Measurements from ENCODE around the gene CAPG.

Gene CAPG

DNA sequence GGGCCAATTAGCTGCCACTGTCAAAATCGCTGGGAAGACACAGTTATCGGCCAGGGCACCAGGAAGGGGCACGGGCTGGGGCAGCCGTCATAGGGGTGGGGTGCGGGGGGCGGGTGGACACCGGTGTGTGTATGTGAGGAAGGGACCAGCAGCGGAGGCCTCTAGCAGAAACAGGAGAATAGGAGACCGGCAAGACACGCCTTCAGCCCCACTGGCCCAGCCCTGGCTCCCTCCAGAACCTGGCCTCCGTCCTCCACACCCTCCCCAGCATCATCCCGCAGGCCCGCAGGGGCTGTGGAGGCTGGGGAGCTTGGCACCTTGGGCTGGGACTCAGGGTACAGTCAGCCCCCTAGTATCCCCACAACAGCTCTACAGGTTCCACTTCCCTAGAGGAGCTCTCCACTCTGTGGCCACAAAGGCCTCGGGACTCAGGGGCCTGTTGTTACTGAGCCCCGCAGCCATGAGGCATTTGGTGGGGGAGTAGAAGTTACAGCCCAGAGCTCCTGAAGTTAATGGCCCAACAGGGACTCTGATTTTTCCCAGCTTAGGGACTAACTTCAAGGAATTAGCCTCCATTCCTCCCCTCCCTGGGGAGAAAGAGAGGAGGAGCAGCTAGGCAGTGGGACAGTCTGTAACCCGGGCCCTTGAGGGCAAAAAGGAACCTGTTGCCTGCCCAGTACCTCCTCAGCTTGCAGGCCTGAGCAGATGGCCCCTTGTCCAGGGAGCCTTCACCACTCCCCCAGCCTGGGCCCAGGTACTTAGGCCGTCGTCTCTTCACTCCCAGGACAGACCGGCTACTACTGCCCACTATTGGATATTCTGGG lies 28.2 kb upstream of the CAPG start:
- FAIRE-seq = no peak

DNA sequence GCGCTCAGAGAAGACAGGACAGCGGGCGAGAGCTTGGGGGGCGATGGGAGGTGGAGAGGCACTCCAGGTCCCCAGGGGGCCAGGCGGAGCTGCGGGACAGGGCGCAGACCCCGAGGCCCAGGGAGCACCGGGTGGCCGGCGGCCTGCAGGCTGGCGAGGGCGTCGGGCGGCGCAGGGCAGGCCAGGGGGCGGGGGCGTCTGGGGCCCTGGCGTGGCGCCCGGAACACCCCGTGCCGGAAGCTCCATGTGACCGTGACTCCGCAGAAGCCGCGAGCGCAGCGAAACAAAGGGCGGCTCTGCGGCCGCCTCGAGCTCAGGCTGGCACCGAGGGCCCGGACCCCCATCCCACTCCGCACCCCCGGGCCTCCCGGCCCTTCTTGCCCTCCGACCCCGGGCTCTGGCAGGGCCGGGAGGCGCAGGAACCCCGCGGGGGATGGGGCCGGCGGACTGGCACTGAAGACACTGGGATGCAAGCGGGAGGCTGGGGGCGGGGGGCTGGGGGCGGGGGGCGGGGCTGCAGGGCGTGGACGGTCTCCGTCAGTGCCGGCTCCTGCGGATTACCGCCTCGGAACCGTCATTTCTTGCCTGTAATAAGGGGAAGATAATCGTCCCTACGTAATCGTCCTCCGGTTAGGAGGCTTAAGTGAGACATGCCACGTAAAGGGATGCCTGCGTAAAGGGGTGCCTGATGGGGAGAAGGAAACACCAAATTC lies 27.5 kb upstream of the CAPG start:
- no peak for FAIRE-seq

DNA sequence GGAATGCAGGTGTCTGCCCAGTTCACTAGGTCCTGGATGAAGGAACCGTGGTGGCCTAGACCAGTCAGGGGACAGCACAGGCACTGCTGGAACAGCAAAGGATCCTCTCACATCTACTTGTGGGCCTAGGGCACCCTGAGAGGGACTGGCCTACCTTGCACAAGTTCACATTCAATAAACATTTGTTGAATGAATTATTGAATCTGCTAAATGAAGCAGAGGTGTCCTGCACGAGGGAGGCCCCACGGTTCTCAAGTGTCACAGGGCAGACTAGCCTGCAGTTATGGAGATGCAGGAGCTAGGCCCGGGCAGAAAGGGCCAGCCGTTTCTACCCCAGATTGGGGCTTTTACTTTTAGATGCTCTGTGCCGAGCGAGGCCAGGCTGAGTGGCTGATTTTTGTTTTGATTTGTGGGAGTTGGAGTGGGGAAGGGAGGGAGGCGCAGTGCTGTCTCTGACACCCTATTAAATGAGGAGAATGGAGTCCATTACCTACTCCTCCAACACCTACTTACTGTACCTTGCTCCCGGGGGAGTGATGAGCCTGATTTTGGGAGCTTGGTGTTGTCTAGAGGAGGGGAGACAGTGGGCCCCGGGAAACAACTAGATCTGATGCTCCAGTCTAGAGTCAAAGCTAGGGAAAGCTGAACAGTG lies 26.8 kb upstream of the CAPG start:
- FAIRE-seq = no peak

DNA sequence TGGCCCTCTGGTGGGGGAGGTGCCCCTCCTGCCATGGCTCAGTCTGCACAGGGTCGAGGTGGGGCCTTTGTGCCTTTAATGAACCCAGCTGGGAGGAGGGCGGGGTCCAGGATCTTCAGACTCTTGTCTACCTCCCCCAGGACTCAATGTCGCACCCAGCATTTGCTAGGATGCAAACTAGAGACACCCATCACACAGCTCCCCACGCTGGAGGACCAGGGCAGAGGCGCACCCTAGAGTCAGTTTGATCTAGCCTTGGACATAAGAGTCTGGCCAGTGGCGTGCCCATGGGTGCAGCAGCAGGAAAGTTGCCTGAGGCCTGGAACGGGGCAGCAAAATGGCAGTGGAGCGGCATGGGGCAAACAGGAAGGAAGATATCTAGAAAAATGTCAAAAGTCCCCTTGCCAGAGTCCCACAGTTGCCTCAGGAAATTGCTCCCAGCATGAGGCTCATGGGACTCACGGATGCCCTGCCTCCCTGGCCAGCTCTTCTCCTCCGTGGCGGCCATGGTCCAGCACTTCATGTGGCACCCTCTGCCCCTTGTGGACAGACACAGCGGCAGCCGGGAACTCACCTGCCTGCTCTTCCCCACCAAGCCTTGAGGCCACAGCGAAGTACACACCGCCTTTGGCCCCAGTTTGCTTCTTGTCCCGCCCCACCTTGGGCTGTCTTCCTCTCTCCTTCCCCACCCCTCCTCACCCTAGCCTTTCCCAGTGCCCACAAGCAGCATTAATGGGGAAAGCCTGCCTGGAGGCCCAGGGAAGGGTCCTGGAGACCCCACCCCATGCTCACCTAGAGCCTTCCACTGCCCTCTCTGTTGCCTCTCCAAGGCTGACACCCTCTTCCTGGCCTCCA lies 26.0 kb upstream of the CAPG start:
- no peak for FAIRE-seq

DNA sequence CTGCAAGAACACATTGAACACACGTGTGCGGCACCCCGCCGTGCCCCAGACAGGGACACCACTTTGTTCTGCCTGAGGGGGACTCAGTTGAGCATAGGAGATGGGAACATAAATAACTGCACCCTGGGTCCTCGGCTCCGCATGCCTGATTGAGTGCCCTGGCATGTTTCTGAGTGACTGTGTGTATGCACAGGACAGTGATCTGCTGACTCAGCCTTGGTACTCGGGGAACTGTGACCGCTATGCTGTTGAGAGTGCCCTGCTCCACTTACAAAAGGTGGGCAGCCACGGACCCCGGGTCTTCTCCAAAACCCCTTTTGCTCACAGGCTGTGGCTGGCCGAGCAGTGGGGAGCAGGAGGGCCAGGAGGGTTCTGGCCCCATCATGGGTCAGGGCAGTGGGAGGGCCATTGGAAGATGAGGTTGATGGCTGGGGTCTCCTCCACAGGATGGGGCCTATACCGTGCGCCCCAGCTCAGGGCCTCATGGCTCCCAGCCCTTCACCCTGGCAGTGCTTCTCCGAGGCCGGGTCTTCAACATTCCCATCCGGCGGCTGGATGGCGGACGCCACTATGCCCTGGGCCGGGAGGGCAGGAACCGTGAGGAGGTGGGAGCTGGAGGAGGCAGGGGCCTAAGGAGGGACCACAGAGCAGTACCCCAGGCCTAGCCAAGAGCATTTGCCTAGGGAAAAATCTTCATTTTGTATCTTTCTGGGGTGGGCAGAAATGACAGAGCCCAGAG lies 25.2 kb upstream of the CAPG start:
- no peak for FAIRE-seq

DNA sequence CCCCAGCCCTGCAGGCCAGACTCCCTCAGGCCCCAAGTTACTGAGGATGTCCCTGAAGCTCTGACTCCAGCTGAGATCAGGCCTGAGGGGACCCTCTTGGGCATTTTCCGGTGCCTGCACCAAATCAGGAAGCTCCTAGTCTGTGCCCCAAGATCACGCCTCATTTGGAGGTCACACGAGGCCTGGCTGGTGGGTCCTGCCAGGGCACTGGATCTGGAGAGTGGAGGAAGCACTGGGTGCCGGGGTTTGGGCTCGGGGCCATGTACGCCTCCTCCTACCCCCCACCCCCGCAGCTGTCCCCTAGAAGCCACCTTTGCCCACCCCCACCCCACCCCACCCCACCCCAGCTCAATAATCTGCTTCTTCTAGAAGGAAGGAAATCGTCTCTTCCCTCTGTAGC lies 24.5 kb upstream of the CAPG start:
- FAIRE-seq = no peak

DNA sequence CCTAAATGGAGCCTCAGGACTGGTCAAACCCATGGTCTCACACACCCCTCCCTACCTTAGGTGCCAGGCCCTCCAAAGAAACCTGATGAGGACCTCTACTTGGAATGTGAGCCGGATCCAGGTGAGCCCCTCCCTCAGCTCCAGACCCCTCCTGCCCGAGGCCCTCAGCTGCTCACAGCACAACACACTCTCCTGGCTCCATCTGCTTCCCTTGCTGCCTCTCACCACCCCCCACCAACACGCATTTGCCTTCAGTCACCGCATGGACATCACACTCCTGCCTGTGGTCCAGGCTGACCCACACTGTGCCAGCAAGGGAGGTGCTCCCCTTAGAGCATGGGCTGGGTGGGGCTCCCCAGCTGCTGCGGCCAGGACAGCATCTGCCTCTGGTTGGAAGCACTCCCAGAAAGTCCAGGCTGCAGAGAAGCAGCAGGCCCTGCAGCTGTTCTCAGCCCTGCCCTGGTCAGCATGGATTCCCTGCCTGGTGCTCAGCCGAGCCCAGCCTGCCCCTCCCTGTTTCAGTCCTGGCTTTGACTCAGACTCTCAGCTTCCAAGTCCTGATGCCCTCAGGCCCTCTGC lies 23.4 kb upstream of the CAPG start:
- no peak for FAIRE-seq

DNA sequence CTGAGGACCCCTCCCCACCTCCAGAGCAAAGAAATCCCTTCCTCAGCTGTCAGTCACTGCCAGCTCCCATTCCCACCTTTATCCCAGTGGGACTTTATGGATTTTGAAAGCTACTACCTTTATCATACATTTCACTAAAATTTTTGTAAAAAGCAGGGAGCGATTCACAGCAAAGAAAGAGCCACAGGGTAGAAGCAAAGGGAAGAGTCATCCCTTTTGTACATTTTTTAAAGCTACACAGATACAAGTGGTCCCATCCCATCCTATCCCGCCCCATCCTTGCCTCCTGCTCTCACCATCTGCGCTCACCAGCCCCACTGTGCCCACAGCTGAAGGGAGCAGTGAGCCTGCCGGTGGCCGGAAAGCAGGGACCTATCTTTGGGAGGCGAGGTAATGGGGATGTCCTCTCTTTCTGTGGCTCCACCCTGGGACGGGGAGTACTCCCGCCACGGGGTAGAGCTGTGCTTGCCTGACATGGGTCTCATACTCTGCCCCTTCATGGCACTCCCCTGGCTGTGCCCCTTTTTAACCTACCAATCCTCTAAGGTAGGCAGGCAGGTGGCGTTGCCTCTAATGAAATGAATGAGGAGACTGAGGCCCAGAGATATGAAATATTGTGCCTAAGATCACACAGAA lies 21.5 kb upstream of the CAPG start:
- FAIRE-seq = no peak

DNA sequence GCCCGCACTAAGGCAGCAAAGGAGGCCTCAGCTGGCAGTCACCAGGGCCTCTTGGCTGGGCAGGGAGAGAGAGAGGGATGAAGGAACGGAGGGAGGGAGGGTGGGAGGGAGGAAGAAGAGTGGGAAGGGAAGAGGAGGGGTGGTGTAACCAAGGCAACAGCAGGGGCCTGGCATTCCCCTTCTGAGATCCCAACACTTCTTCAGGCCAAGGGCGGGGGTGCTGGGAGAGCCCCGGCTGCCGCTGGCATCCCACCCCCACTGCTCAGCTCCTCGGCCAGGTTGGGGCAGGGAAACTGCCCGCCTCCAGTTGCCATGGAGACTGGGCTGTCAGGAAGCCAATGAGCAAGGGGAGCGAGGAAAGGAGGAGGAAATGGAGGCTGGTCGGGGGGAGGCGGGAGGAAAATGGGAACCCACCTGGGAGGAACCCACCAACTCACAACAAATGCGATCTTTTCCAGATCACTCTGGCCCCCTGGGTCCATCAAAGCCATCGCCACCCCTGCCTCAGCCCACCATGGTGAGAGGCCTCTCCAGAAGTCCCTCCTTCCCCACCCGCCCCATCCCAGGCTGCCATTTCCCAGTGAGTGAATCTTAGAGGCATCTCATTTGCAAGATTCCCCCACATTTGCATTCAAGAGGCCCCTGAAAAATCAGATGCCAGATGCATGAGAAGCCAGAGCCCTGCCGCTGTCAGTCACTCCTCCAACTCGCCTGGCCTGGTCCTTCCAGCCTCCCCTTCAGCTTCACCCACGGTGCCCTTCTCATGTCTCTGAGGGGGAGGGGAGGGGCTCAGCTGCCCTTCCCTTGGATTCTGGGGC lies 20.8 kb upstream of the CAPG start:
- FAIRE-seq = no peak

DNA sequence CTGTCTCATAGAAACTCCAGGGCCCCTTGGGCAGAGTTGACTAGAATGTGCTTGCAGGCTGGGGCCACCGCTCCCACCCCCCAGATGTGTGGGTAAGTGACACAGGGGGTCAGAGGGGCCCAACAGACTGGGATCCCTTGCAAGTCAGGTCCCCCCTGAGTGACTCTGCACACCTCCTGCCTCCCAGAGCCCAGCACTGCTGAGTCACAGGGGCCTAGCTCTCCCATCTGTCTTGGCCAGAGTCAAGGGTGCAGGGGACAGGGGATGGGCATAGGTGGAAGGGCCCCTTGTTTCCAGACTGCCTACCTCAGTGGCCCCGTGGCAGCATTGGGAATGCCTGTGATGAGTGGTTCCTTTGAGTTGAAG lies 19.7 kb upstream of the CAPG start:
- FAIRE-seq = no peak

DNA sequence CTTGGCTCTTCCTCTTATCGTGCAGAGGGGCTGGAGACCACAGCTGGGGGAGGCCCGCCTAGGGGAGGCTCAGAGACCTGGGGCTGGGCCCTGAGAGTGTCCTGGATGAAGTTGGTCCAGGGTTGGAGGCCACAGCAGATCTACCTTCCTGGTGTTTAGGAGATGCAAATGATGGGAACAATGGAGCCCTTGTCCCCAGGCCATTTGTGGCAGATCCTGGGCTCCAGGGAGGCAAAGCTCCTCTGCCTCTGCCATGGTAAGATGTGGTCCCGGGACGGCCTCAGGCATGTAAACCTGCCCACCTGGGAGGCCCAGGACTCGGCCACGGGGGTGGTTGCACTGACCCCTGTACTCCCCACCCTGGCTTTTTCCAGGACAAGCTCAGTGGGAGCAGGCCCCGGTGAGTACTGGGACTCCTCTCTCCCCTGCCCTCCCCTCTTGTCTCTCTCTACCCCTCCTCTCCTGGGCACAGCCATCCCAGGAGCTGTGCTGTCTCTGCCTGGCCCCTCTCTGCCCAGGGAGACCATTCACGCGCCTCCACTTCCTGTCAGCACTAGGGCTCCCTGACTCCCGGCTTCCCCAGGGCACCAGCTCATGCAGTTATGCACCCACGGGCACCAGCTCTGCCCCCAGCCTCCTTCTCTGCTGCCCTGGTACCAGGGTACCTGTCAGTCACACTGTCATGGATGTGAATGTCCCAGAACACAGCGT lies 19.2 kb upstream of the CAPG start:
- FAIRE-seq = no peak

DNA sequence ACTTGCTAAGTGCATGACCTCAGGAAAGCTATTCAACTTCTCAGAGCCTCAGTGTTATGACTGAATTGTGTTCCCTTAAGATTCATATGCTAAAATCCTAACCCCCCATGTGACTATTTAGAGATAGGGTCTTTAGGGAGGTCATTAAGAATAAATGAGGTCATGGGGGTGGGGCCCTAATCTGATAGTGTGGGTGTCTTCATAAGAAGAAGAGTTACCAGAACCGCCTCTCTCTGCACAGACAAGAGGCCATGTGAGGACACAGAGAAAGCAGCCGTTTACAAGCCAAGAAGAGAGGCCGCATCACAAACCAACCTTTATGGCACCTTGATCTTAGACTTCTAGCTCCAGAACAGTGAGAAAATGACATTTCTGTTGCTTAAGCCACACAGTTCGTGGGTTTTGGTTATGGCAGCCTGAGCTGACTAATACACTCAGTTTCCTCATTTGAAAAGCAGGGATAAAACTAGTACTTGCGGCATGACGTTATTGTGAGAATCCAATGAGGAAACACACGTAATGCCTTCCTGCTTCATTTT lies 18.2 kb upstream of the CAPG start:
- no peak for FAIRE-seq

DNA sequence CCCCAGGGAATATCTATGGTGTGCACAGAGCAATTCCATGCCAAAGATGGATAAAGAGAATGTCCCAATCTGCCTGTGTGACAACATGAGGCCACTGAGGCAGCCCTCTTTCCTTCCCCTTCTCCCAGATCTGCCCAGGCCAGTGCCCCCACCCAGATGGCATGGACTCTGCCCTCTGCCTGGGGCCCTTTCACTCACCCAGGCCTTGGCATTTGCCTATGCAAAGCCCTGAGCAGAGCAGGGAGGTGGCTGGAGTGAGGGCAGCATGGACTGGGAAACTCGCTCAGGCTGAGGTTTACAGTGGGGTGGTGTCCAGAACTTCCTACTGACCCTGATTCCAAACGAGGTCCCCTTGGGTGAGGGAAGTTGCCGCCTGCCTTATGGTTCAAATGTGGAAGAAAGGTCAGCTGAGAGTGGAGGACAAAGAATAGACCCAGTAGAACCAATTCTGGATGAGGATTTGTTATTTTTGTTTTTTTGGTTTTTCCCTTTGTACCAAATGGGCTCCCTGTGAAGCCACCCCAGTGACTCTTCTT lies 17.2 kb upstream of the CAPG start:
- no peak for FAIRE-seq

DNA sequence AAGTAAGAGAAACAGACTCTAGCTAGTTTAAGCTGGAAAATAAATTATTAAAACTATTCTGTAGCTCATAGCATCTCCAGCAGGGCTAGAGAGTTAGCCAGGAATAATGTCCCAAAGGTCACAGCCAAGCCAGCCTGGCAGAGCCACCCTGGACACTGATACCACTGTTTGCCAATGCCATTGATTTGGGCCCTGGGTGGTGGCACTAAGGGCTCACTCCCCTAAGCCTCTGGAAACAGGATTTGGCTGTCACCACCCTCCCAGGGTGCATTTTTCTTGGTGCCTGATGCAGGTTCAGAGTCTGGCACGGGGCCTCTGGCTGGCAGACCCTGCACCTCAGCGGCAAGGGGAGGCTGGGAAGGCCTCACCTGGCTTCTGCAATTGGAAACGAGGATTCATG lies 15.4 kb upstream of the CAPG start:
- FAIRE-seq = no peak

DNA sequence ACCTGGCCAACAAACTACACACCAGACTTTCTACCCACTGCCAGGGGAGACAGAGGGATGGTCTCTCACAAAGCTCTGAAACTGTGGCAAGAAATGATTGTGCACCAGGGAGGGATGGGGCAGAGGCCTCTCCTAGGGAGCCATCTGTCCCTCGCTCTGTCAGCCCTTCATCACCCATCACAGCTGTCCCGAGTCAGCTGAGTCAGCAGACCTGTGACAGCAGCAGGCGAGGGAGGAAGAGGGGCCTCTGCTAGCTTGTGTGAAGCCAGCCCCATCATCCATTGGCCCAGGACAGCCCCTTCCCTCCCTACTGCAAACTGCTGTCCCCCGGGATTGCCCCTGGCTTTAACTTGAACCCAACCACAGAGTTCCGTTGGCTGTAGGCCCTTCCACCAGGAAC lies 13.4 kb upstream of the CAPG start:
- no peak for FAIRE-seq

DNA sequence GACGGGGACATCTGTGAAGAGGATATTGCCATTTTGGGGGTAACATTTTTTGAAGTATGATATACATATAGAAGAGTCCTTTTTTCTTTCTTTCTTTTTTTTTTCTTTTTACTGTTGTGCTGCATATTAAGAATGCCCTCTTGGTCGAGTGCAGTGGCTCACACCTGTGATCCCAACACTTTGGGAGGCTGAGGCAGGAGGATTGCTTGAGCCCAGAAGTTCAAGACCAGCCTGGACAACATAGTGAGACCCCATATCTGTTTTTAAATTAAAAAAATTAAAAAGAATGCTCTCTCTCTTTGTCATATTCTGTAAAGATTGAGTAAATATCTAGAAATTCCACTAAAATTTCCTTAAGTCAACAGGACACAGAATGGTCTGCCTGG lies 11.9 kb upstream of the CAPG start:
- no peak for FAIRE-seq

DNA sequence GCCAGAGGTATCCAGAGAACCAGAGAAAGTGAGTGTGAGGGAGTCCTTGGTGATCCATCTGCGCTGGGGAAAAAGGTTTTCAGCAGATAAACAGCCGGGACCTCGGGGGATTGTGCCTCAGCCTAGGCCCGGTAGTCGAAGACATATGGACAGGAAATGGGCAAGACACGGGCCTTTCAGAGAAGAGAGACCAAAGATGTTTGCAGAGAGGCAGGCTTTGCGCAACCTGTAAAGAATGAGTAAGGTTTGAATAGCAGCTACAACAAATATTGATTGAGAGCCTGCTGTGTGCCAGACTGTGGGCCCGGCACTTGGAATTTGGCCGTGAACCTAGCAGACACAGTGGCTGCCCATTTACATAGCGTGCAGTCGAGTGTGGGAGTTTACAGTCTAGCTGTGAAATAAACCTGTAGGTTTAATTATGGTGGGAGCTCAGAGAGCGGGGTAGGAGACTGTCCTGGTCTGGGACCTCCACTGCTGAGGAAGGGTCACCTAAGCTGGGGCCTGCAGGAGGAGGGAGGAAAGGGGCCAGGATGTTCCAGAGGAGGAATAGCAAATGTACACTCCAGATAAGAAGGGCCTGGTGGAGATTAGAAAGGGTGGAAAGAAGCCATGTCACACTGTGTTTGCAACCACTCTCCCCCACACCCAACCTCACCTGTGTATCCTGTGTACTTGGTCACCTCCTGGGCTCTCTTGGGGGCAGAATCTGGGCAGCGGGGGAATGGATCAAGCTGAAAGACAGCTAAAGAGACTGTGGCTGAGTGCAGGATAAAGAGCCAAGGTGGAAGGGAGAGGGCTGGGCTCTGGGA lies 11.3 kb upstream of the CAPG start:
- no peak for FAIRE-seq

DNA sequence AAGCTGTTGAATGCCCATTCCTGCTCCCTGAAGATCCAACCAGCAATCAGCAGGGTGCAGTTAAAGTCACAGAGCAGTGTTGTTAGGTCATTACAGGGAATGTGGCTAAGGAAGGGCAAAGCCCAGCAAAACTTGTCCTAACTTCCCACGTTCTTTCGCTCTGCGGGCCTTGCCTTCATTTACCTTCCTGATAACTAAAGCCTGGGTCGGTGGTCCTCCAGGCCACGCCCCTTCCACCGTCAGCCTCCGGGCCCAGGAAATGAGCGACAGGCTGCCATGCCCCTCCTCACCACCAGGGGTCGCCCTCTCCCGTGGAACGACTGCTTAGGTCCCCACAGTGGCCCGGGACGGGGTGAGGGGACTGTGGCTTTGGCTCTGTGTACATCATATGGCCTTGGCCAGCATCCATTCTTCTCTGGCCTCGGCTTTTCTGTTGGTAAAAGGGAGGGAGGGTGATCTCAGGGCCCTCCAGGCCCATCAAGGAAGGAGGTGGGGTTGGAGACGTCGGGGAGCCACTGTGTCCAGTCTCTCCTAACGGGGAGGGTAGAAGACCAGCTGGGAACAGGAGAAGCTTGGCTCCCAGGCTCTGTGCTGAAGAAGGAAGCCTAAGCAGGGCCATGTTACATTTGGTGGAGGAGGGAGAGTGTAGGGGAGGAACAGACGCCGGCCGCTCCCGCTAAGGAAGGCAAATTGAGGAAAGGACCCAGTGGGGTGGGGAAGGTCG lies 10.5 kb upstream of the CAPG start:
- no peak for FAIRE-seq
